ENCODE data around the gene KLF6. TPM values are rescaled to one million over a fixed set of nuclear protein-coding genes. Genes with fewer than 3 reads are reported as not detected.

Gene KLF6
- polyA plus RNA-seq, 1 donor from 2014 or later = 10.4 TPM

GRCh38 chr10:3749600-3749999 is 35.4 kb downstream of the KLF6 start (continued):
- TF ChIP-seq REST (IDR thresholded peaks at IDR 0.05; ENCODE audit: borderline replicate concordance) = no peak

GRCh38 chr10:3749011-3749410 is 36.0 kb downstream of the KLF6 start:
- no peak overlapping the region for H3K27ac ChIP-seq (ENCODE audit: low read length)
- no peaks in the 10 kb centered on the region for H3K9me3 ChIP-seq (ENCODE audit: low read length)
- no peaks in the 10 kb centered on the region for H3K9me2 ChIP-seq (ENCODE audit: insufficient read depth, low read length)
- TF ChIP-seq EP300 (conservative IDR thresholded peaks at IDR 0.05; ENCODE audit: poor library complexity, severe bottlenecking) (no peak), TAF1 (IDR thresholded peaks at IDR 0.05; ENCODE audit: low read depth) (no peak), MXI1 (conservative IDR thresholded peaks at IDR 0.05; ENCODE audit: poor library complexity, severe bottlenecking) (no peak), EZH2 (IDR thresholded peaks at IDR 0.05; ENCODE audit: borderline replicate concordance, insufficient read depth, low read length, poor library complexity, severe bottlenecking) (no peak), CTCF (IDR thresholded peaks at IDR 0.05; ENCODE audit: poor library complexity, severe bottlenecking) (no peak), REST (IDR thresholded peaks at IDR 0.05; ENCODE audit: borderline replicate concordance) (no peak), RAD21 (conservative IDR thresholded peaks at IDR 0.05) (no peak)
- H3K79me2 ChIP-seq (replicated peaks; ENCODE audit: insufficient read depth, low read length) = no peaks in the 10 kb centered on the region
- no peak overlapping the region for H3K4me3 ChIP-seq (ENCODE audit: low read length)
- H3K36me3 ChIP-seq (ENCODE audit: insufficient read depth, low read length) = no peaks in the 10 kb centered on the region
- no peak overlapping the region for H2AFZ ChIP-seq (ENCODE audit: low read depth, low read length)
- no peak overlapping the region for H3K4me2 ChIP-seq (ENCODE audit: low read length)
- H3K27me3 ChIP-seq (ENCODE audit: insufficient read depth, low read depth, low read length) = no peaks in the 10 kb centered on the region
- H4K20me1 ChIP-seq (ENCODE audit: insufficient read depth) = no peaks in the 10 kb centered on the region
- no peak overlapping the region for H3K9ac ChIP-seq (ENCODE audit: low read length)
- H3F3A ChIP-seq (ENCODE audit: insufficient read depth, low read length, poor library complexity, severe bottlenecking) = peaks cover 5% of the 10 kb centered on the region

- Histone ChIP-seq H3K4me3 (ENCODE audit: low read length) (no peak overlapping the region), H3K27me3 (ENCODE audit: insufficient read depth, low read depth, low read length) (no peaks in the 10 kb centered on the region), H3K9me3 (ENCODE audit: low read length) (no peaks in the 10 kb centered on the region), H3K4me2 (ENCODE audit: low read length) (no peak overlapping the region), H3K36me3 (ENCODE audit: insufficient read depth, low read length) (no peaks in the 10 kb centered on the region), H4K20me1 (ENCODE audit: insufficient read depth) (no peaks in the 10 kb centered on the region), H3K27ac (ENCODE audit: low read length) (no peak overlapping the region), H3F3A (ENCODE audit: insufficient read depth, low read length, poor library complexity, severe bottlenecking) (peaks cover 5% of the 10 kb centered on the region), H3K9ac (ENCODE audit: low read length) (no peak overlapping the region), H3K79me2 (replicated peaks; ENCODE audit: insufficient read depth, low read length) (no peaks in the 10 kb centered on the region), H3K9me2 (ENCODE audit: insufficient read depth, low read length) (no peaks in the 10 kb centered on the region), H2AFZ (ENCODE audit: low read depth, low read length) (no peak overlapping the region)
- no peak for TF ChIP-seq SMC3 (conservative IDR thresholded peaks at IDR 0.05; ENCODE audit: poor library complexity)
- no peak for TF ChIP-seq RAD21 (conservative IDR thresholded peaks at IDR 0.05)
Observed at GRCh38 chr10:3748484-3748883, 36.5 kb downstream of the KLF6 start.

Measured in neural cell (in vitro differentiated cells).